Measurements from ENCODE around the gene HDAC9. TPM values are rescaled to one million over a fixed set of nuclear protein-coding genes. Genes with fewer than 3 reads are reported as not detected.

Gene HDAC9
- polyA plus RNA-seq, 2 of the 4 experiments (the other 2 are of a cell fraction), result 0.05 to 0.26 TPM

DNA sequence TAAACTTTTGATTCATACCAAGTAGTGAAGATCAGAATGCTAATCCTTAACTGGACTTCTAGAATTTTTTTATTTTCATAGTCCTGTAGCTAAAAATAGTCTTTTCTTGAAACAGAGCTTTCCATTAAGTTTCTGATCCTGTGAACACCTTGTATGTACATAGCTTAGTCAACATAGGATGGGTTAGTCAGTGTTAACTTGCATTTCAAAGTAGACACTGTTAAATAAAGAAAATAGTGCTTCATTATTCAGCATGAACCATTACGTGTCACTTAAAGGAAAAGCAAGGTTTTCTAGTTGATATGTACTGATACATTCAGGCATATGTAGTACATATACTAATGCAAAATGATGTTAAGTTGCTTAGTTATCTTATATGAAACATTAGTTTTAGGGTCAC lies 7.5 kb upstream of the HDAC9 start:
- DNase-seq (ENCODE audit: low read depth in 1 of 2, low spot score in 1 of 2), result no peak
- no peak for FAIRE-seq
- ChIA-PET POLR2A (no interaction called here), CTCF (no interaction called here)
- no peaks in the 10 kb centered on the region for H3K4me1 ChIP-seq
- TF ChIP-seq RNF2 (IDR thresholded peaks at IDR 0.05; ENCODE audit: borderline replicate concordance, low read depth), result no peak
- TF ChIP-seq, protein P1, sequence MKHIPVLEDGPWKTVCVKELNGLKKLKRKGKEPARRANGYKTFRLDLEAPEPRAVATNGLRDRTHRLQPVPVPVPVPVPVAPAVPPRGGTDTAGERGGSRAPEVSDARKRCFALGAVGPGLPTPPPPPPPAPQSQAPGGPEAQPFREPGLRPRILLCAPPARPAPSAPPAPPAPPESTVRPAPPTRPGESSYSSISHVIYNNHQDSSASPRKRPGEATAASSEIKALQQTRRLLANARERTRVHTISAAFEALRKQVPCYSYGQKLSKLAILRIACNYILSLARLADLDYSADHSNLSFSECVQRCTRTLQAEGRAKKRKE (CRISPR knock-in tag; IDR thresholded peaks at IDR 0.05; ENCODE audit: low read depth), result no peak
- no peak for TF ChIP-seq CHD2 (IDR thresholded peaks at IDR 0.05; ENCODE audit: low read length, partially characterized antibody)
- no peak for TF ChIP-seq ZFP36 (IDR thresholded peaks at IDR 0.05; ENCODE audit: borderline replicate concordance, partially characterized antibody)
- no peak for TF ChIP-seq HOXB13 (CRISPR knock-in tag; IDR thresholded peaks at IDR 0.05; ENCODE audit: low read depth)
- TF ChIP-seq, protein P2, sequence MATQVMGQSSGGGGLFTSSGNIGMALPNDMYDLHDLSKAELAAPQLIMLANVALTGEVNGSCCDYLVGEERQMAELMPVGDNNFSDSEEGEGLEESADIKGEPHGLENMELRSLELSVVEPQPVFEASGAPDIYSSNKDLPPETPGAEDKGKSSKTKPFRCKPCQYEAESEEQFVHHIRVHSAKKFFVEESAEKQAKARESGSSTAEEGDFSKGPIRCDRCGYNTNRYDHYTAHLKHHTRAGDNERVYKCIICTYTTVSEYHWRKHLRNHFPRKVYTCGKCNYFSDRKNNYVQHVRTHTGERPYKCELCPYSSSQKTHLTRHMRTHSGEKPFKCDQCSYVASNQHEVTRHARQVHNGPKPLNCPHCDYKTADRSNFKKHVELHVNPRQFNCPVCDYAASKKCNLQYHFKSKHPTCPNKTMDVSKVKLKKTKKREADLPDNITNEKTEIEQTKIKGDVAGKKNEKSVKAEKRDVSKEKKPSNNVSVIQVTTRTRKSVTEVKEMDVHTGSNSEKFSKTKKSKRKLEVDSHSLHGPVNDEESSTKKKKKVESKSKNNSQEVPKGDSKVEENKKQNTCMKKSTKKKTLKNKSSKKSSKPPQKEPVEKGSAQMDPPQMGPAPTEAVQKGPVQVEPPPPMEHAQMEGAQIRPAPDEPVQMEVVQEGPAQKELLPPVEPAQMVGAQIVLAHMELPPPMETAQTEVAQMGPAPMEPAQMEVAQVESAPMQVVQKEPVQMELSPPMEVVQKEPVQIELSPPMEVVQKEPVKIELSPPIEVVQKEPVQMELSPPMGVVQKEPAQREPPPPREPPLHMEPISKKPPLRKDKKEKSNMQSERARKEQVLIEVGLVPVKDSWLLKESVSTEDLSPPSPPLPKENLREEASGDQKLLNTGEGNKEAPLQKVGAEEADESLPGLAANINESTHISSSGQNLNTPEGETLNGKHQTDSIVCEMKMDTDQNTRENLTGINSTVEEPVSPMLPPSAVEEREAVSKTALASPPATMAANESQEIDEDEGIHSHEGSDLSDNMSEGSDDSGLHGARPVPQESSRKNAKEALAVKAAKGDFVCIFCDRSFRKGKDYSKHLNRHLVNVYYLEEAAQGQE (IDR thresholded peaks at IDR 0.05), result no peak
- TF ChIP-seq HEYL (CRISPR knock-in tag; IDR thresholded peaks at IDR 0.05), result no peak
- no peak for TF ChIP-seq EHMT2 (IDR thresholded peaks at IDR 0.05; ENCODE audit: low read depth)
- no peak for TF ChIP-seq RARB (CRISPR knock-in tag; IDR thresholded peaks at IDR 0.05)
- TF ChIP-seq EHF (CRISPR knock-in tag; IDR thresholded peaks at IDR 0.05), result no peak
- TF ChIP-seq, protein P3, sequence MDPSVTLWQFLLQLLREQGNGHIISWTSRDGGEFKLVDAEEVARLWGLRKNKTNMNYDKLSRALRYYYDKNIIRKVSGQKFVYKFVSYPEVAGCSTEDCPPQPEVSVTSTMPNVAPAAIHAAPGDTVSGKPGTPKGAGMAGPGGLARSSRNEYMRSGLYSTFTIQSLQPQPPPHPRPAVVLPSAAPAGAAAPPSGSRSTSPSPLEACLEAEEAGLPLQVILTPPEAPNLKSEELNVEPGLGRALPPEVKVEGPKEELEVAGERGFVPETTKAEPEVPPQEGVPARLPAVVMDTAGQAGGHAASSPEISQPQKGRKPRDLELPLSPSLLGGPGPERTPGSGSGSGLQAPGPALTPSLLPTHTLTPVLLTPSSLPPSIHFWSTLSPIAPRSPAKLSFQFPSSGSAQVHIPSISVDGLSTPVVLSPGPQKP (IDR thresholded peaks at IDR 0.05; ENCODE audit: low read depth, low read length), result no peak
- no peak for TF ChIP-seq JUNB (IDR thresholded peaks at IDR 0.05)
- no peak for TF ChIP-seq GATA3 (IDR thresholded peaks at IDR 0.05; ENCODE audit: borderline replicate concordance)
- TF ChIP-seq, protein P4, sequence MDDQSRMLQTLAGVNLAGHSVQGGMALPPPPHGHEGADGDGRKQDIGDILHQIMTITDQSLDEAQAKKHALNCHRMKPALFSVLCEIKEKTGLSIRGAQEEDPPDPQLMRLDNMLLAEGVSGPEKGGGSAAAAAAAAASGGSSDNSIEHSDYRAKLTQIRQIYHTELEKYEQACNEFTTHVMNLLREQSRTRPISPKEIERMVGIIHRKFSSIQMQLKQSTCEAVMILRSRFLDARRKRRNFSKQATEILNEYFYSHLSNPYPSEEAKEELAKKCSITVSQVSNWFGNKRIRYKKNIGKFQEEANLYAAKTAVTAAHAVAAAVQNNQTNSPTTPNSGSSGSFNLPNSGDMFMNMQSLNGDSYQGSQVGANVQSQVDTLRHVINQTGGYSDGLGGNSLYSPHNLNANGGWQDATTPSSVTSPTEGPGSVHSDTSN (IDR thresholded peaks at IDR 0.05), result no peak
- no peak for TF ChIP-seq TFCP2L1 (CRISPR knock-in tag; IDR thresholded peaks at IDR 0.05)
- no peaks in the 10 kb centered on the region for H3K9me3 ChIP-seq
- ATAC-seq, result no peak
- no peak overlapping the region for H3K27ac ChIP-seq
- WGBS (ENCODE audit: missing lambda C conversion rate), result 60% methylated on average over 1 of the region's 1 CpG
- H3K4me3 ChIP-seq, result no peak overlapping the region
- H3K4me2 ChIP-seq, result no peak overlapping the region

DNA sequence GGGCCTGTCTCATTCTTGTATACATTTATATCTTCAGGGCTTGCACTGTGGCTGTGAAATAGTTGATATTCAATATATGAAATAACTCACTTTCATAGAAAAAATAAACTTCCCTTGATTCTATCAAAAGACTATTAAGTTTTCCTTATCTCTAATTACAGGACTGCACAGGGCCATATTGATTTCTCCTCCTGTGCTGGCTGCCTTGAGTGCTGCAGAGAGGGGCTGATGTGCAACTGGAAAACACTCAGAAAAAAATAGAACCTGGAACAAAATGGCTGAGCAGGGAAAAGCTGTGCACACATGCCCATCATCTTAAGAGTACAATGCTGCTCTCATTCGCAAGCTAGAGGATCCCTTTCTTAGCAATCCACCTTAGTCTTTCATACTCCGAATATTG lies 5.9 kb upstream of the HDAC9 start:
- Histone ChIP-seq H3K27ac (no peak overlapping the region), H3K4me2 (no peak overlapping the region), H3K4me3 (no peak overlapping the region), H3K9me3 (no peaks in the 10 kb centered on the region), H3K4me1 (no peaks in the 10 kb centered on the region)
- 74% methylated on average over 2 of the region's 2 CpGs for WGBS (ENCODE audit: missing lambda C conversion rate)
- CTCF ChIA-PET, result no interaction called here
- TF ChIP-seq CHD2 (IDR thresholded peaks at IDR 0.05; ENCODE audit: low read length, partially characterized antibody) (no peak), NPAS2 (CRISPR knock-in tag; IDR thresholded peaks at IDR 0.05; ENCODE audit: borderline replicate concordance) (no peak), ZNF302 (CRISPR knock-in tag; IDR thresholded peaks at IDR 0.05) (no peak)
- POLR2A ChIA-PET, result no interaction called here
- DNase-seq (ENCODE audit: low read depth in 1 of 2, low spot score in 1 of 2) (no peak), FAIRE-seq (no peak), ATAC-seq (no peak)

GRCh38 chr7:18491871-18492270 lies 3.7 kb upstream of the HDAC9 start:
- Histone ChIP-seq H3K4me1 (no peaks in the 10 kb centered on the region), H3K9me3 (no peaks in the 10 kb centered on the region), H3K4me3 (no peak overlapping the region), H3K4me2 (no peak overlapping the region), H3K27ac (no peak overlapping the region)
- no peak for ATAC-seq
- CTCF ChIA-PET, result no interaction called here
- DNase-seq (ENCODE audit: low read depth in 1 of 2, low spot score in 1 of 2), result no peak
- POLR2A ChIA-PET, result no interaction called here
- 66% methylated on average over 6 of the region's 6 CpGs for WGBS (ENCODE audit: missing lambda C conversion rate)
- TF ChIP-seq EP300 (IDR thresholded peaks at IDR 0.05), result no peak
- no peak for TF ChIP-seq NR3C1 (IDR thresholded peaks at IDR 0.05)
- TF ChIP-seq, protein P4 (IDR thresholded peaks at IDR 0.05), result no peak
- no peak for TF ChIP-seq ZSCAN20 (CRISPR knock-in tag; IDR thresholded peaks at IDR 0.05)
- no peak for TF ChIP-seq JUN (IDR thresholded peaks at IDR 0.05)
- TF ChIP-seq TFCP2L1 (CRISPR knock-in tag; IDR thresholded peaks at IDR 0.05), result no peak
- TF ChIP-seq HDAC2 (IDR thresholded peaks at IDR 0.05), result no peak
- no peak for TF ChIP-seq FOXS1 (CRISPR knock-in tag; IDR thresholded peaks at IDR 0.05)
- no peak for TF ChIP-seq CEBPB (IDR thresholded peaks at IDR 0.05)
- no peak for TF ChIP-seq CTCF (IDR thresholded peaks at IDR 0.05)
- TF ChIP-seq ZNF302 (CRISPR knock-in tag; IDR thresholded peaks at IDR 0.05), result no peak
- no peak for FAIRE-seq
